ENCODE measurements around the gene DGKI.

GRCh38 chr7:137836541-137836940 is 10.2 kb downstream of the DGKI start:
- TF ChIP-seq CHD4 (IDR thresholded peaks at IDR 0.05; ENCODE audit: borderline replicate concordance, low read length) (no peak), ZBTB33 (CRISPR knock-in tag; IDR thresholded peaks at IDR 0.05) (no peak), CTCF (CRISPR knock-in tag; IDR thresholded peaks at IDR 0.05) (no peak), REST (IDR thresholded peaks at IDR 0.05; ENCODE audit: borderline replicate concordance in 1 of 2, low read depth in 1 of 2, low read length in 2 of 2) (no peak), KDM2A (CRISPR knock-in tag; IDR thresholded peaks at IDR 0.05; ENCODE audit: borderline replicate concordance, low read depth) (no peak)
